Measurements from ENCODE around the gene MRPS24. TPM values are rescaled to one million over a fixed set of nuclear protein-coding genes. Genes with fewer than 3 reads are reported as not detected.
A peak's percentile ranks its signal among the peaks of the same experiment; 100 is the strongest.

Gene MRPS24
- total RNA-seq, 1 experiment from 2014 or later, result 116 TPM

DNA sequence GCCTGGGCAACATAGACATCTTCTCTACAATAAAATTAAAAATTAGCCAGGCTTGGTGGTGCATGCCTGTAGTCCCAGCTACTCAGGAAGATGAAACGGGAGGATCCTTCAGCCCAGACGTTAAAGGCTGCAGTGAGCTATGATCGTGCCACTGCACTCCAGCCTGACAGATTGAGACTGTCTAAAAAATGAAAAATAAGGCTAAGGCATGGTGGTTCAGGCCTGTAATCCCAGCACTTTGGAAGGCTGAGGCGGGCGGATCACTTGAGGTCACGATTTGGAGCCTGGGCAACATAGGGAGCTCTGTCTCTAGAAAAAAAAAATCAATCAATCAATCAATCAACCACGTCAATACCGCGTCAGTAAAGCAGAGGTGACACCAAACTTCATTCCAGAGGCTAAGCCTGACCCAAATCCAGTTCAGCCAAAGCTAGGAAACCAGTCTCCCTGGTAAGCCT, 31.1 kb downstream of the MRPS24 start:
- Histone ChIP-seq H4K8ac (replicated peaks; ENCODE audit: insufficient read length, low read depth, low read length) (no peak overlapping the region), H3K27ac (ENCODE audit: insufficient read length, low read depth, low read length) (no peak overlapping the region), H3T11ph (ENCODE audit: low read length) (no peak overlapping the region), H3K4me1 (ENCODE audit: insufficient read depth, low read length) (peaks cover 4% of the 10 kb centered on the region; the same call in 1 of the 2 replicates), H2BK120ac (ENCODE audit: low read depth, low read length, poor library complexity, severe bottlenecking) (no peak overlapping the region), H4K91ac (ENCODE audit: insufficient read length, low read depth, low read length) (no peak overlapping the region), H3K23ac (ENCODE audit: insufficient read length, low read depth, low read length) (no peak overlapping the region), H3K56ac (ENCODE audit: insufficient read length, low read depth, low read length) (no peak overlapping the region), H2AK5ac (ENCODE audit: insufficient read length, low read length) (no peak overlapping the region), H2BK5ac (ENCODE audit: insufficient read length, low read length) (no peak overlapping the region), H3K27me3 (ENCODE audit: insufficient read depth, low read length) (no peaks in the 10 kb centered on the region), H3K9me3 (ENCODE audit: control insufficient read depth, low read depth, low read length) (no peaks in the 10 kb centered on the region), H3K79me2 (ENCODE audit: insufficient read depth, low read length) (no peaks in the 10 kb centered on the region), H3K4ac (ENCODE audit: low read depth, low read length) (no peak overlapping the region), H3K9ac (ENCODE audit: extremely low read depth, insufficient read length, low read length) (no peak overlapping the region), H2BK15ac (ENCODE audit: low read depth, low read length) (no peak overlapping the region), H2BK12ac (ENCODE audit: insufficient read length, low read depth, low read length) (no peak overlapping the region), H3K4me2 (ENCODE audit: insufficient read depth, insufficient read length, low read length) (peak overlapping the region; percentile 45), H3K23me2 (ENCODE audit: insufficient read length, low read depth, low read length, poor library complexity, severe bottlenecking) (no peaks in the 10 kb centered on the region), H2BK20ac (ENCODE audit: low read depth, low read length, poor library complexity, severe bottlenecking) (no peak overlapping the region), H3K18ac (ENCODE audit: insufficient read length, low read depth, low read length) (no peak overlapping the region), H2AFZ (ENCODE audit: low read length) (peak overlapping the region; percentile 99), H4K20me1 (ENCODE audit: control insufficient read depth, insufficient read depth, insufficient read length) (no peaks in the 10 kb centered on the region), H3K14ac (ENCODE audit: insufficient read depth, low read length) (no peak overlapping the region), H4K5ac (ENCODE audit: insufficient read length, low read depth, low read length) (no peak overlapping the region), H3K79me1 (ENCODE audit: insufficient read depth, low read depth, low read length, poor library complexity, severe bottlenecking) (no peaks in the 10 kb centered on the region)
- Mint-ChIP-seq H3K27ac (no peak overlapping the region), H3K9me3 (no peaks in the 10 kb centered on the region), H3K36me3 (ENCODE audit: insufficient read depth in 1 of 3, low read depth in 3 of 3) (no peaks in the 10 kb centered on the region; a peak in 1 of 7 replicates), H3K27me3 (ENCODE audit: low read depth) (no peaks in the 10 kb centered on the region), H3K4me3 (no peak overlapping the region), H3K4me1 (peaks cover 3 to 11% of the 10 kb centered on the region in 2 experiments)
- TF ChIP-seq, protein P1, sequence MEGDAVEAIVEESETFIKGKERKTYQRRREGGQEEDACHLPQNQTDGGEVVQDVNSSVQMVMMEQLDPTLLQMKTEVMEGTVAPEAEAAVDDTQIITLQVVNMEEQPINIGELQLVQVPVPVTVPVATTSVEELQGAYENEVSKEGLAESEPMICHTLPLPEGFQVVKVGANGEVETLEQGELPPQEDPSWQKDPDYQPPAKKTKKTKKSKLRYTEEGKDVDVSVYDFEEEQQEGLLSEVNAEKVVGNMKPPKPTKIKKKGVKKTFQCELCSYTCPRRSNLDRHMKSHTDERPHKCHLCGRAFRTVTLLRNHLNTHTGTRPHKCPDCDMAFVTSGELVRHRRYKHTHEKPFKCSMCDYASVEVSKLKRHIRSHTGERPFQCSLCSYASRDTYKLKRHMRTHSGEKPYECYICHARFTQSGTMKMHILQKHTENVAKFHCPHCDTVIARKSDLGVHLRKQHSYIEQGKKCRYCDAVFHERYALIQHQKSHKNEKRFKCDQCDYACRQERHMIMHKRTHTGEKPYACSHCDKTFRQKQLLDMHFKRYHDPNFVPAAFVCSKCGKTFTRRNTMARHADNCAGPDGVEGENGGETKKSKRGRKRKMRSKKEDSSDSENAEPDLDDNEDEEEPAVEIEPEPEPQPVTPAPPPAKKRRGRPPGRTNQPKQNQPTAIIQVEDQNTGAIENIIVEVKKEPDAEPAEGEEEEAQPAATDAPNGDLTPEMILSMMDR (conservative IDR thresholded peaks at IDR 0.05), result no peak
- WGBS (ENCODE audit: extremely low coverage, insufficient read length, low lambda C conversion rate), result no CpG with 5 or more reads among the region's 9 CpGs
- DNase-seq, result no peak
